K562 treated with DMSO at 1 percent for 4 hours (cell line): ENCODE data around the gene OTOG. TPM values are rescaled to one million over a fixed set of nuclear protein-coding genes. Genes with fewer than 3 reads are reported as not detected.

Experiments
- total RNA-seq: library from RNA; unstranded; fragments of 300-600 nt; gene quantifications from 2 replicates; pipeline ENCODE4 v1.2.3, GENCODE V29; 2022; ENCODE audit not compliant: insufficient read depth

The OTOG gene, protein sequence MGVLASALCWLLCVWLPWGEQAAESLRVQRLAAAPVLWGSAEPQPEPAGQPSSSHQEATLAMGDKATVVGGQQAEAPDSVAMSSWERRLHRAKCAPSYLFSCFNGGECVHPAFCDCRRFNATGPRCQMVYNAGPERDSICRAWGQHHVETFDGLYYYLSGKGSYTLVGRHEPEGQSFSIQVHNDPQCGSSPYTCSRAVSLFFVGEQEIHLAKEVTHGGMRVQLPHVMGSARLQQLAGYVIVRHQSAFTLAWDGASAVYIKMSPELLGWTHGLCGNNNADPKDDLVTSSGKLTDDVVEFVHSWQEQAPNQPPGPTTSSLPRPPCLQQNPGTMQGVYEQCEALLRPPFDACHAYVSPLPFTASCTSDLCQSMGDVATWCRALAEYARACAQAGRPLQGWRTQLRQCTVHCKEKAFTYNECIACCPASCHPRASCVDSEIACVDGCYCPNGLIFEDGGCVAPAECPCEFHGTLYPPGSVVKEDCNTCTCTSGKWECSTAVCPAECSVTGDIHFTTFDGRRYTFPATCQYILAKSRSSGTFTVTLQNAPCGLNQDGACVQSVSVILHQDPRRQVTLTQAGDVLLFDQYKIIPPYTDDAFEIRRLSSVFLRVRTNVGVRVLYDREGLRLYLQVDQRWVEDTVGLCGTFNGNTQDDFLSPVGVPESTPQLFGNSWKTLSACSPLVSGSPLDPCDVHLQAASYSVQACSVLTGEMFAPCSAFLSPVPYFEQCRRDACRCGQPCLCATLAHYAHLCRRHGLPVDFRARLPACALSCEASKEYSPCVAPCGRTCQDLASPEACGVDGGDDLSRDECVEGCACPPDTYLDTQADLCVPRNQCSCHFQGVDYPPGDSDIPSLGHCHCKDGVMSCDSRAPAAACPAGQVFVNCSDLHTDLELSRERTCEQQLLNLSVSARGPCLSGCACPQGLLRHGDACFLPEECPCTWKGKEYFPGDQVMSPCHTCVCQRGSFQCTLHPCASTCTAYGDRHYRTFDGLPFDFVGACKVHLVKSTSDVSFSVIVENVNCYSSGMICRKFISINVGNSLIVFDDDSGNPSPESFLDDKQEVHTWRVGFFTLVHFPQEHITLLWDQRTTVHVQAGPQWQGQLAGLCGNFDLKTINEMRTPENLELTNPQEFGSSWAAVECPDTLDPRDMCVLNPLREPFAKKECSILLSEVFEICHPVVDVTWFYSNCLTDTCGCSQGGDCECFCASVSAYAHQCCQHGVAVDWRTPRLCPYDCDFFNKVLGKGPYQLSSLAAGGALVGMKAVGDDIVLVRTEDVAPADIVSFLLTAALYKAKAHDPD (N-terminal part only)
- total RNA-seq, result not detected in 2 replicates

DNA sequence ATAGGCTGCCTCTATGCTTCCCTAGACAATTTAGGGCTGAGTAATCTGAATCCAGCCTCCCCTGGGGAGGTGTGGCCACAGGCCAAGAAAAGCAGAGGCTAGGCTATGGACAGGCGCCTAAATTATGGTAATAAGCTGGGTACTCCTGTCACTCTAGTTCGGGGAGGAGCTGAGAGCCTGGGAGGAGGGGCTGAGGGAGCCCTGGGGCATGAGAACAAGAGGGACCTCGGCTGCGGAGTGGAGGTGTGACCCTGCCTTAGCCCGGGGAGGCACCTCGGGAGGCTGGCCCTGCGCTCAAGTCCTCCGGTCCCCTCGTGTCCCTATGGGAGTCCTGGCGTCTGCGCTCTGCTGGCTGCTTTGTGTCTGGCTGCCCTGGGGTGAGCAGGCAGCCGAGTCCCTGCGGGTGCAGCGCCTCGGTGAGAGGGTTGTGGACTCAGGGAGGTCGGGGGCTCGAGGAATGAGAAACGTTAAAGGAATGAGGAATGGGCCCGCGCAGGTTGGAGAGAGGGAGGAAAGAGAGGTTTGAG is at the start of gene OTOG:
TSS of gene OTOG (plus strand) at position 209 of the 527 bp plus-strand sequence. CDS start at position 323, 114 bp downstream.

GRCh38 chr11:17544181-17544622 is 2.9 kb upstream of the OTOG start, which contains the start of gene USH1C:
Gene USH1C, minus strand, starts transcription at chr11:17544416. Its CDS starts 109 bp downstream, at chr11:17544307.

Other genes starting within 250 kb of the OTOG start
- 5.1 and 5.3 TPM in 2 replicates for gene NCR3LG1, start 195.5 kb upstream of the OTOG start, total RNA-seq
- gene KCNJ11, start 158.6 kb upstream of the OTOG start, total RNA-seq, result 0.56 and 1.0 TPM in 2 replicates
- gene ABCC8, start 70.4 kb upstream of the OTOG start, total RNA-seq, result not detected in 2 replicates
- gene USH1C, start 2.8 kb upstream of the OTOG start, total RNA-seq, result not detected in 2 replicates
- gene MYOD1, start 172.3 kb downstream of the OTOG start, total RNA-seq, result not detected in 2 replicates
- gene KCNC1, start 187.5 kb downstream of the OTOG start, total RNA-seq, result not detected in 2 replicates